GM12878 (cell line): ENCODE measurements around the gene DEPDC1. TPM values are rescaled to one million over a fixed set of nuclear protein-coding genes. Genes with fewer than 3 reads are reported as not detected.

Experiments
- ATAC-seq: fragments of 200-7000 bp; cut with Tn5 transposase; 3 replicates; pipeline ENCODE4 v1.9.1; 2020; ENCODE audit warnings: mild to moderate bottlenecking, moderate library complexity
- BruUV-seq: library from RNA; stranded (reverse); fragments of 400-500 nt; replicated peaks from 2 replicates; lab custom pipeline; 2021; lab: Mats Ljungman, UMichigan
- CTCF ChIA-PET: fragments of 300-600 bp; sonication (Branson Sonifier 250); formaldehyde crosslinking; extraction: SDS; loops from one replicate; lab custom pipeline; 2021; ENCODE audit warnings: inconsistent platforms; lab: Yijun Ruan, JAX
- POLR2A ChIA-PET: fragments of 350-600 bp; formaldehyde crosslinking; extraction: SDS; loops from one replicate; lab custom pipeline; 2021; ENCODE audit warnings: inconsistent platforms; lab: Charles Lee
- RAD21 ChIA-PET: fragments of 300-600 bp; sonication (Branson Sonifier 250); formaldehyde crosslinking; loops from one replicate; lab custom pipeline; 2023; ENCODE audit warnings: antibody characterized with exemption; ENCODE audit not compliant: unreplicated experiment; lab: Charles Lee
- SMC1A ChIA-PET: fragments of 300-600 bp; sonication (Branson Sonifier 250); formaldehyde crosslinking; loops from one replicate; lab custom pipeline; 2023; ENCODE audit not compliant: unreplicated experiment, uncharacterized antibody; lab: Charles Lee
- DNase-seq: peaks from one replicate; pipeline ENCODE4 v3.0.0-alpha.2; 2011; ENCODE audit warnings: low read depth, low spot score
- FAIRE-seq: peaks from 3 replicates; lab custom pipeline; 2011; peaks lifted over from hg19 to GRCh38; lab: Jason Lieb, UNC
- H2AFZ ChIP-seq: 2 replicates; pipeline ENCODE4 v1.6.0; 2011; ENCODE audit warnings: low read depth, low read length, control low read depth; ENCODE audit not compliant: control insufficient read depth
- H3K27ac ChIP-seq: 2 replicates; pipeline ENCODE4 v1.5.1; 2011; ENCODE audit warnings: control low read depth; ENCODE audit not compliant: control insufficient read depth, insufficient read depth
- H3K27me3 ChIP-seq, 2 experiments: replicated peaks in 1 of 2; 2 replicates each; pipeline versions ENCODE4 v1.6.0 to v1.6.1; 2011; ENCODE audit warnings: low read length in 1 of 2; ENCODE audit not compliant: control insufficient read depth in 2 of 2, insufficient read depth in 2 of 2
- H3K36me3 ChIP-seq, 2 experiments: 2 replicates each; pipeline ENCODE4 v1.5.1; 2011; ENCODE audit warnings: low read length in 1 of 2; ENCODE audit not compliant: control insufficient read depth in 2 of 2, insufficient read depth in 2 of 2
- H3K4me1 ChIP-seq: 2 replicates; pipeline ENCODE4 v1.6.1; 2011; ENCODE audit warnings: mild to moderate bottlenecking, low read length, moderate library complexity, mixed read lengths; ENCODE audit not compliant: control insufficient read depth, insufficient read depth
- H3K4me2 ChIP-seq: 2 replicates; pipeline ENCODE4 v1.6.0; 2011; ENCODE audit warnings: control low read depth; ENCODE audit not compliant: control insufficient read depth, insufficient read depth
- H3K4me3 ChIP-seq: fragments of 200-600 bp; sonication (generic); 2 replicates; pipeline ENCODE4 v1.5.1; 2016
- H3K79me2 ChIP-seq: 2 replicates; pipeline ENCODE4 v1.6.0; 2011; ENCODE audit warnings: low read length; ENCODE audit not compliant: control insufficient read depth, insufficient read depth
- H3K9ac ChIP-seq: 2 replicates; pipeline ENCODE4 v1.8.0; 2011; ENCODE audit warnings: low read length, control low read depth, mixed read lengths; ENCODE audit not compliant: control insufficient read depth, insufficient read depth
- H3K9me3 ChIP-seq: replicated peaks from 3 replicates; pipeline ENCODE4 v1.5.1; 2011; ENCODE audit warnings: mild to moderate bottlenecking, low read length; ENCODE audit not compliant: control insufficient read depth, insufficient read depth
- H4K20me1 ChIP-seq: 2 replicates; pipeline ENCODE4 v1.6.0; 2011; ENCODE audit not compliant: control insufficient read depth, insufficient read depth
- ATF7 ChIP-seq: fragments of 450-650 bp; IDR thresholded peaks from 2 replicates; pipeline ENCODE4 v1.6.1; 2016; ENCODE audit warnings: low read depth, mild to moderate bottlenecking
- BHLHE40 ChIP-seq, 2 experiments: fragments of 450-650 bp in 1 of 2; IDR thresholded peaks; 2 replicates each; pipeline ENCODE4 v1.6.1; 2011 to 2017; ENCODE audit warnings: low read depth in 2 of 2, borderline replicate concordance in 1 of 2, improper control_type of control experiment in 1 of 2, low read length in 1 of 2, mild to moderate bottlenecking in 1 of 2
- CREM ChIP-seq: IDR thresholded peaks from 2 replicates; pipeline ENCODE4 v1.6.1; 2014; ENCODE audit warnings: antibody characterized with exemption, low read depth
- EED ChIP-seq: sonication (generic); IDR thresholded peaks from 2 replicates; pipeline ENCODE4 v1.6.1; 2016; ENCODE audit warnings: antibody characterized with exemption, low read depth
- NR2F1 ChIP-seq: fragments of 450-650 bp; conservative IDR thresholded peaks from 2 replicates; pipeline ENCODE4 v1.6.1; 2017; ENCODE audit warnings: mild to moderate bottlenecking
- SREBF1 ChIP-seq: IDR thresholded peaks from 2 replicates; pipeline ENCODE4 v1.6.1; 2012; ENCODE audit warnings: mild to moderate bottlenecking, low read length
- TBL1XR1 ChIP-seq: IDR thresholded peaks from 2 replicates; pipeline ENCODE4 v1.6.1; 2012; ENCODE audit warnings: low read depth, low read length, improper control_type of control experiment
- ZBTB11 ChIP-seq: fragments of 450-650 bp; formaldehyde crosslinking; IDR thresholded peaks from 2 replicates; pipeline ENCODE4 v1.5.0; 2022; ENCODE audit warnings: mild to moderate bottlenecking, missing genetic modification characterization
- ZNF217 ChIP-seq: fragments of 450-650 bp; IDR thresholded peaks from 2 replicates; pipeline ENCODE4 v1.6.1; 2017; ENCODE audit warnings: antibody characterized with exemption, mild to moderate bottlenecking
- WGBS: methylation state at CpG from one replicate; pipeline ENCODE4 v1.1.6; 2016; ENCODE audit warnings: low lambda C conversion rate; ENCODE audit not compliant: insufficient replicate concordance, insufficient coverage; ENCODE audit errors: missing lambda C conversion rate; 5-methylcytosine and 5-hydroxymethylcytosine counted together
- in situ Hi-C: fragments of 300-500 bp; cut with MboI; formaldehyde crosslinking; loops from 9 replicates; pipeline ENCODE4 v1.14.3; 2018; ENCODE audit warnings: mixed read lengths
- intact Hi-C: fragments of 100-400 bp; cut with micrococcal nuclease; formaldehyde crosslinking; loops from one replicate; pipeline ENCODE4 v1.14.2; 2022; ENCODE audit not compliant: unreplicated experiment
- polyA plus RNA-seq, 11 experiments: library from polyadenylated mRNA; depleted of rRNA in 4 of 11; unstranded in 6 of 11; stranded (reverse) in 5 of 11; fragments of >200 nt; fragmentation: Nextera tagmentation in 4 of 11; fragmentation: Illumina TruSeq in 1 of 11; extraction: Ambion mirVana in 4 of 11; extraction: Trizol in 1 of 11; gene quantifications; 1 replicate in 1 of 11; 2 replicates in 10 of 11; pipeline versions ENCODE4 v1.2.1 to v1.2.3, GENCODE V29; 2011 to 2016; ENCODE audit warnings: inconsistent platforms in 2 of 11, missing spikeins in 2 of 11, low read depth in 1 of 11
- total RNA-seq, 4 experiments: library from RNA; depleted of rRNA in 3 of 4; stranded (reverse); fragments of >200 nt in 3 of 4; fragmentation: Illumina TruSeq in 1 of 4; extraction: Trizol in 1 of 4; gene quantifications; 2 replicates each; pipeline versions ENCODE4 v1.2.1 to v1.2.3, GENCODE V29; 2013 to 2021
- TF ChIP-seq, protein P1 (sequence below): IDR thresholded peaks from 2 replicates; pipeline ENCODE4 v1.6.1; 2012; ENCODE audit warnings: improper control_type of control experiment, low read depth, low read length; ENCODE audit not compliant: insufficient replicate concordance
- TF ChIP-seq, protein P2 (sequence below): IDR thresholded peaks from 2 replicates; pipeline ENCODE4 v1.6.1; 2012; ENCODE audit warnings: low read depth, low read length, improper control_type of control experiment

DEPDC1 gene
- total and polyA plus RNA-seq, 10 of the 15 experiments (the other 5 are each of a cell fraction or from before 2014, with no cell fraction given) = 6.9 to 36.5 (median 17.6) TPM

- SMC1A ChIA-PET = no interaction called here
- Histone ChIP-seq H3K4me2 (no peak within 1 kb of the TSS), H3K27me3 (no peaks in the 10 kb centered on the region), H2AFZ (no peak within 1 kb of the TSS), H3K4me3 (no peak within 1 kb of the TSS), H3K79me2 (no peaks in the 10 kb centered on the region), H3K27ac (no peak within 1 kb of the TSS), H3K36me3 (no peaks in the 10 kb centered on the region), H3K4me1 (no peaks in the 10 kb centered on the region), H4K20me1 (no peaks in the 10 kb centered on the region), H3K9me3 (no peaks in the 10 kb centered on the region), H3K9ac (no peak within 1 kb of the TSS)
- CTCF ChIA-PET = interaction anchor here (0.7 kb wide), 1 partner anchor 722 kb away, joined by 5 read pairs; no protein-coding TSS in a partner anchor
- ATAC-seq = no peak
- intact Hi-C loops = no loop called here
- FAIRE-seq = no peak
- POLR2A ChIA-PET = no interaction called here
- RAD21 ChIA-PET = no interaction called here
- in situ Hi-C loops = loop anchor here (25.0 kb wide), 1 partner anchor 1287 kb away; no protein-coding TSS in a partner anchor
- no TSS peak for BruUV-seq
- 21% methylated on average over 1 of the region's 1 CpG for WGBS
- no peak for TF ChIP-seq ATF7
- no peak for TF ChIP-seq ZNF217
- TF ChIP-seq, protein P1, sequence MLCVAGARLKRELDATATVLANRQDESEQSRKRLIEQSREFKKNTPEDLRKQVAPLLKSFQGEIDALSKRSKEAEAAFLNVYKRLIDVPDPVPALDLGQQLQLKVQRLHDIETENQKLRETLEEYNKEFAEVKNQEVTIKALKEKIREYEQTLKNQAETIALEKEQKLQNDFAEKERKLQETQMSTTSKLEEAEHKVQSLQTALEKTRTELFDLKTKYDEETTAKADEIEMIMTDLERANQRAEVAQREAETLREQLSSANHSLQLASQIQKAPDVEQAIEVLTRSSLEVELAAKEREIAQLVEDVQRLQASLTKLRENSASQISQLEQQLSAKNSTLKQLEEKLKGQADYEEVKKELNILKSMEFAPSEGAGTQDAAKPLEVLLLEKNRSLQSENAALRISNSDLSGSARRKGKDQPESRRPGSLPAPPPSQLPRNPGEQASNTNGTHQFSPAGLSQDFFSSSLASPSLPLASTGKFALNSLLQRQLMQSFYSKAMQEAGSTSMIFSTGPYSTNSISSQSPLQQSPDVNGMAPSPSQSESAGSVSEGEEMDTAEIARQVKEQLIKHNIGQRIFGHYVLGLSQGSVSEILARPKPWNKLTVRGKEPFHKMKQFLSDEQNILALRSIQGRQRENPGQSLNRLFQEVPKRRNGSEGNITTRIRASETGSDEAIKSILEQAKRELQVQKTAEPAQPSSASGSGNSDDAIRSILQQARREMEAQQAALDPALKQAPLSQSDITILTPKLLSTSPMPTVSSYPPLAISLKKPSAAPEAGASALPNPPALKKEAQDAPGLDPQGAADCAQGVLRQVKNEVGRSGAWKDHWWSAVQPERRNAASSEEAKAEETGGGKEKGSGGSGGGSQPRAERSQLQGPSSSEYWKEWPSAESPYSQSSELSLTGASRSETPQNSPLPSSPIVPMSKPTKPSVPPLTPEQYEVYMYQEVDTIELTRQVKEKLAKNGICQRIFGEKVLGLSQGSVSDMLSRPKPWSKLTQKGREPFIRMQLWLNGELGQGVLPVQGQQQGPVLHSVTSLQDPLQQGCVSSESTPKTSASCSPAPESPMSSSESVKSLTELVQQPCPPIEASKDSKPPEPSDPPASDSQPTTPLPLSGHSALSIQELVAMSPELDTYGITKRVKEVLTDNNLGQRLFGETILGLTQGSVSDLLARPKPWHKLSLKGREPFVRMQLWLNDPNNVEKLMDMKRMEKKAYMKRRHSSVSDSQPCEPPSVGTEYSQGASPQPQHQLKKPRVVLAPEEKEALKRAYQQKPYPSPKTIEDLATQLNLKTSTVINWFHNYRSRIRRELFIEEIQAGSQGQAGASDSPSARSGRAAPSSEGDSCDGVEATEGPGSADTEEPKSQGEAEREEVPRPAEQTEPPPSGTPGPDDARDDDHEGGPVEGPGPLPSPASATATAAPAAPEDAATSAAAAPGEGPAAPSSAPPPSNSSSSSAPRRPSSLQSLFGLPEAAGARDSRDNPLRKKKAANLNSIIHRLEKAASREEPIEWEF = no peak
- TF ChIP-seq ZBTB11 (CRISPR knock-in tag) = no peak
- TF ChIP-seq BHLHE40 (IDR thresholded peaks at IDR 0.05; ENCODE audit: borderline replicate concordance in 1 of 2, low read depth in 2 of 2, low read length in 1 of 2) = no peak
- no peak for TF ChIP-seq EED
- TF ChIP-seq, protein P2, sequence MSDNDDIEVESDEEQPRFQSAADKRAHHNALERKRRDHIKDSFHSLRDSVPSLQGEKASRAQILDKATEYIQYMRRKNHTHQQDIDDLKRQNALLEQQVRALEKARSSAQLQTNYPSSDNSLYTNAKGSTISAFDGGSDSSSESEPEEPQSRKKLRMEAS = no peak
- no peak for TF ChIP-seq SREBF1
- no peak for TF ChIP-seq TBL1XR1
- TF ChIP-seq NR2F1 = no peak
- TF ChIP-seq CREM = no peak
- no peak for DNase-seq
Measured at GRCh38 chr1:68449901-68450300, 47.0 kb downstream of the DEPDC1 start, which contains the start of gene RPE65. RPE65 (minus strand) TSS chr1:68449954; CDS start chr1:68449905, 49 bp downstream.
